Muscle of leg (tissue), 11 donors: ENCODE measurements around the gene C9orf50. TPM values are rescaled to one million over a fixed set of nuclear protein-coding genes. Genes with fewer than 3 reads are reported as not detected.

Experiments
- DNase-seq: peaks from one replicate; pipeline ENCODE4 v3.0.0; 2013
- H3K27ac ChIP-seq: one replicate; pipeline ENCODE4 v1.5.1; 2013; ENCODE audit warnings: mild to moderate bottlenecking, low read length, control low read depth
- H3K27me3 ChIP-seq: one replicate; pipeline ENCODE4 v1.6.1; 2013; ENCODE audit warnings: low read length; ENCODE audit not compliant: control insufficient read depth, insufficient read depth
- H3K36me3 ChIP-seq: one replicate; pipeline ENCODE4 v1.6.1; 2013; ENCODE audit warnings: low read length; ENCODE audit not compliant: control insufficient read depth, insufficient read depth
- H3K4me1 ChIP-seq: one replicate; pipeline ENCODE4 v1.6.1; 2013; ENCODE audit warnings: low read length; ENCODE audit not compliant: control insufficient read depth, insufficient read depth
- H3K4me3 ChIP-seq: one replicate; pipeline ENCODE4 v1.5.1; 2013; ENCODE audit warnings: low read length, control low read depth
- H3K9me3 ChIP-seq: replicated peaks from 2 replicates; pipeline ENCODE4 v1.6.1; 2013; ENCODE audit warnings: low read depth, low read length; ENCODE audit not compliant: control insufficient read depth
- WGBS: methylation state at CpG from one replicate; pipeline ENCODE4 v1.1.5; 2013; ENCODE audit warnings: missing lambda C conversion rate; ENCODE audit not compliant: insufficient coverage; 5-methylcytosine and 5-hydroxymethylcytosine counted together
- polyA plus RNA-seq, 8 donors: library from polyadenylated mRNA; unstranded; fragments of 120-200 nt; gene quantifications; one replicate each; pipeline versions ENCODE4 v1.2.1 to v1.2.3, GENCODE V29; 2013; ENCODE audit warnings: inconsistent platforms in 1 of 8, low replicate concordance in 1 of 8; ENCODE audit not compliant: insufficient read length in 8 of 8, insufficient read depth in 1 of 8
- total RNA-seq: library from RNA; stranded (reverse); fragments of 120-200 nt; gene quantifications from one replicate; pipeline ENCODE4 v1.2.4, GENCODE V29; 2013

C9orf50 gene
- total and polyA plus RNA-seq, 9 donors = 0.15 to 0.26 (median 0.19) TPM; not detected in 5

DNA sequence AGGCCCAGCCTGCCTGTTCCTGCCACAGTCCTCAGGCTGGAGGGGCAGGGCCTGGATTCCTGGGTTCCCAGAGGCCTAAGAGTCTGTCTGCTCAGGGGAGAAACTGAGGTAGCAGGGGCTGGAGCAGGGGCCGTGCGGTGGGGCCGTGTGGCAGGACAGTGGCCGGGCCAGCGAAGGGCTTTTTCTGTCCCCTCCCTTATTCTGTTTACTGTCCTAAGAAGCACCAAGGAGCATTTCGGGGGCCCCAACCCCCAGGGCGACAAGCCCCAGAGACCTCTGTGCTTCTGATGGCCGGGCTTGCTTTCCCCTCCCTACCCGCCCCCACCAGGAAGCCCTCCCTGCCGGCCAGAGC lies 27.8 kb upstream of the C9orf50 start:
- no peak overlapping the region for H3K4me3 ChIP-seq
- WGBS = 47% methylated on average over 5 of the region's 10 CpGs
- H3K9me3 ChIP-seq = no peaks in the 10 kb centered on the region
- H3K36me3 ChIP-seq = no peaks in the 10 kb centered on the region
- no peaks in the 10 kb centered on the region for H3K27me3 ChIP-seq
- H3K4me1 ChIP-seq = peaks cover 10% of the 10 kb centered on the region
- no peak overlapping the region for H3K27ac ChIP-seq
- no peak for DNase-seq

DNA sequence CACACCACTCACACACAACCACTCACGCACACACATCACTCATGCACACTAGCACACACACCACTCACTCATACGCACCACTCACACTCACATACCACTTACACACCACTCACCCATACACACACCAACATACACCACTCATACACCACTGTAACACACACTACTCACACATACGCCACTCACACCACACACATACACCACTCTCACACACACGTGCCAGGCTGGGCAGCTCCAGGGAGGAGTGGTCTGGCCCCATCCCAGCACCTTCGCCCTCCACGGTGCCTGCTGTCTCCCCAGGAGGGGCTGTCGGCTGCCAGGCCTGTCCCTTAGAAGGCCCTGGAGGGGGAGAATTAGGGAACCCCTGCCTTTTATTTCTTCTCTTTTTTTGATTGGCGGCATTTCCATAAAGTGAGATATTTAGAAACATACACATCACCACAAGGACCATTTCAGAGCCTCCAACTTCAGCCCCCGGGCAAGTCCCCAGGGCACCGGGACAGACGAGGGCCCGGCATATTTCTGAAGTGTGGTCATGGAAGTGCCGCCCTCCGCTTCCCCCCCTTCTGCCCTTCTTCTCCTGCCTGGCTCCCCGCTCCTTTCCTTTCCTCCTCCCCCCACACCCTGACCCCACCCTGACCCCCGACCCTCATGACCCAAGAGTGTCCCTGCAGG lies 27.3 kb upstream of the C9orf50 start:
- Histone ChIP-seq H3K9me3 (no peaks in the 10 kb centered on the region), H3K27ac (no peak overlapping the region), H3K4me1 (peaks cover 10% of the 10 kb centered on the region), H3K36me3 (no peaks in the 10 kb centered on the region), H3K4me3 (no peak overlapping the region), H3K27me3 (no peaks in the 10 kb centered on the region)
- WGBS = 87% methylated on average over 3 of the region's 16 CpGs
- DNase-seq = no peak

DNA sequence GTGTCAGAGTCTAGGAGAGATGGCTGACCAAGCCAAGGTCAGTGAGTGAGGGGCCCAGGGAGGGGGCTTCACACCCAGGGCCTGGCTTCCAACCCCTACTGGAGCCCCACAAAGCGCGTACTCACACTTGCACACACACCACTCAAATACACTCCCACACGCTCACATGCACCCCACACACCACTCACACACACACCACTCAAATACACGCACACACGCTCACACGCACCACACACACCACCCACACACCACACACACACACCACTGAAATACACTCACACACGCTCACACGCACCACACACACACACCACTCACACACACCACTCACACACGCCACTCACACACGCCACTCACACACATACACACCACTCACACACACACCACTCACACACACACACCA lies 26.7 kb upstream of the C9orf50 start:
- Histone ChIP-seq H3K4me3 (no peak overlapping the region), H3K36me3 (no peaks in the 10 kb centered on the region), H3K27ac (no peak overlapping the region), H3K9me3 (no peaks in the 10 kb centered on the region), H3K27me3 (no peaks in the 10 kb centered on the region), H3K4me1 (peaks cover 10% of the 10 kb centered on the region)
- WGBS = 93% methylated on average over 8 of the region's 10 CpGs
- no peak for DNase-seq

DNA sequence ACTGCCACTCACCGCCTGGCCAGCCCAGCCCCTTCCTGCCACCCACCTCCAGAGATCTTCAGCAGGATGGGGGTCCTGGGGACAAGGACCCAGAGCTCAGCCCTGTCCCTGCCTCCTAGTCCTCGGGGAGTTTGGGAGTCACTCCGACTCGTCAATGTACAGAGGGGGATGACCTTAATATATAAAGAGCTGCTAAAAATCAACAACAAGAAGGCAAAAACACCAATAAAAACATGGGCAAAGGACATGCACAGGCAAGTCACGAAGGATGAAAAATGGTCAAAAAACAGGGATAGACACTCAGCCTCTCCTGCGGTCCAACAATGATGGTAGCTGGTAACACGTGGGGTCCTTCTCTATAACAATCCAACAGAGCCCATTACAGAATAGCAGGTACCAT lies 25.8 kb upstream of the C9orf50 start:
- Histone ChIP-seq H3K9me3 (no peaks in the 10 kb centered on the region), H3K4me1 (peaks cover 14% of the 10 kb centered on the region), H3K27ac (no peak overlapping the region), H3K36me3 (no peaks in the 10 kb centered on the region), H3K27me3 (no peaks in the 10 kb centered on the region), H3K4me3 (no peak overlapping the region)
- no peak for DNase-seq
- WGBS = 60% methylated on average over 2 of the region's 7 CpGs

DNA sequence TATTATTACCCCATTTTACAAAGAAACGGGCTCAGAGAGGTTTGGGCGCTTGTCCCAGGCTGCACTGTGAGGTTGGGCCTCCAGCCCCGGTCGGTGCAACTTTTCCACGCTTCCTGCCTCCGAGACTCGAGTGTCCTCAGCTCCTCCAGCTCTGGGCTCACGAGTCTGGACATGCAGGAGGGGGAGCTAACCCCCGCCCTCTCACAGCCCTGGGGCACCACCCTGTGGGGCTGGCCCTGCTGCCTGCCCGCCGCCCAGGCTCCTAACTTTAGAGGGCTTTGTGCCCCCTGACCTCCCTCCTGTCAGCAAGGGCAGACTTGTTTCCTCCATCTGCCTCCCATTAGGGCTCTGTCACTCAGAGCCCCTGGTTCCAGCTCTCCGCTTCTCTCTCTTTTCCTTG lies 25.4 kb upstream of the C9orf50 start:
- WGBS = 65% methylated on average over 11 of the region's 12 CpGs
- Histone ChIP-seq H3K4me1 (peaks cover 16% of the 10 kb centered on the region), H3K36me3 (no peaks in the 10 kb centered on the region), H3K9me3 (no peaks in the 10 kb centered on the region), H3K27ac (no peak overlapping the region), H3K4me3 (no peak overlapping the region), H3K27me3 (no peaks in the 10 kb centered on the region)
- no peak for DNase-seq

DNA sequence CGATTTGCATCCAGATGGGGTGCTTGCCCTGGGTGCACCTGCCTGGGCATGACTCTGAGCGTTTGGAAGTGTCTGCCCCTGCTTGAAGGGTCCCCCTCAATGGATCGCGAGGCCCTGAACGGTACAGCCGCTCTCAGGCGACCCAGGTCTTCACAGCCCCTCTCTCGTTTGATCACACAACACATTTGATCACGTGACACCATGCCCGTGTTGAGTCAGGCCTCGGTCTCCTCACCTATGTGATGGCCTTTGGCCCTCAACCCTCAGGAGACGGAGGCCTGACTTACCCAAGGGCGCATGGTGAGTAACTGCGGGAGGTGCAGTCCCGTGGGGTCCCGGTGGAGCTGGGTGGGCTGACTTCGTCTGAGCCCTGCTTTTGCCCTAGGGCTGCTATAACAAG lies 24.0 kb upstream of the C9orf50 start:
- Histone ChIP-seq H3K27me3 (no peaks in the 10 kb centered on the region), H3K36me3 (no peaks in the 10 kb centered on the region), H3K4me3 (no peak overlapping the region), H3K27ac (no peak overlapping the region), H3K9me3 (no peaks in the 10 kb centered on the region), H3K4me1 (peaks cover 28% of the 10 kb centered on the region)
- no peak for DNase-seq
- WGBS = 61% methylated on average over 17 of the region's 17 CpGs

DNA sequence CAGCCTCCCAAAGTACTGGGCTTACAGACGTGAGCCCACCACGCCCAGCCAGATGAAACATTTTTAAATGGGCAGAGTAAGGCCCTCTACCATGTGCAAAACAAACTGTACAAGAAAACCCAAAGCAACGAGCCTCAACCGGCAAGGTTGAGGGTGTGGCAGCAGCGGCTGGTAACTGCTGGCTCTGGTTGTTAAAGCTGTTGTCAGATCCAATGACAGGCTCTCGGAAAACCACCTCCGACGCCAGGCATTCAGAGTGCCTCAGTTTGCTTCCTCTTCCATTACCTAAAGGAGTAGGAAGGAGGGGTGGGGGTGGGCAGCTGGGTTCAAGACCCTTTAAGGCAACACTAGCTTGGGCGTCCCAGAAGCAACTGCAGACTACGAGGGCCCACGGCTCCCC lies 23.5 kb upstream of the C9orf50 start:
- WGBS = 50% methylated on average over 8 of the region's 11 CpGs
- H3K4me1 ChIP-seq = peaks cover 30% of the 10 kb centered on the region
- H3K4me3 ChIP-seq = no peak overlapping the region
- H3K27me3 ChIP-seq = no peaks in the 10 kb centered on the region
- no peaks in the 10 kb centered on the region for H3K9me3 ChIP-seq
- no peak for DNase-seq
- H3K27ac ChIP-seq = no peak overlapping the region
- H3K36me3 ChIP-seq = peaks cover 2% of the 10 kb centered on the region

- WGBS = 69% methylated on average over 5 of the region's 10 CpGs
- Histone ChIP-seq H3K36me3 (peaks cover 9% of the 10 kb centered on the region), H3K27ac (no peak overlapping the region), H3K9me3 (no peaks in the 10 kb centered on the region), H3K4me3 (no peak overlapping the region), H3K4me1 (peaks cover 28% of the 10 kb centered on the region), H3K27me3 (no peaks in the 10 kb centered on the region)
- DNase-seq = no peak
Observed at GRCh38 chr9:129643706-129644105, 22.8 kb upstream of the C9orf50 start.

DNA sequence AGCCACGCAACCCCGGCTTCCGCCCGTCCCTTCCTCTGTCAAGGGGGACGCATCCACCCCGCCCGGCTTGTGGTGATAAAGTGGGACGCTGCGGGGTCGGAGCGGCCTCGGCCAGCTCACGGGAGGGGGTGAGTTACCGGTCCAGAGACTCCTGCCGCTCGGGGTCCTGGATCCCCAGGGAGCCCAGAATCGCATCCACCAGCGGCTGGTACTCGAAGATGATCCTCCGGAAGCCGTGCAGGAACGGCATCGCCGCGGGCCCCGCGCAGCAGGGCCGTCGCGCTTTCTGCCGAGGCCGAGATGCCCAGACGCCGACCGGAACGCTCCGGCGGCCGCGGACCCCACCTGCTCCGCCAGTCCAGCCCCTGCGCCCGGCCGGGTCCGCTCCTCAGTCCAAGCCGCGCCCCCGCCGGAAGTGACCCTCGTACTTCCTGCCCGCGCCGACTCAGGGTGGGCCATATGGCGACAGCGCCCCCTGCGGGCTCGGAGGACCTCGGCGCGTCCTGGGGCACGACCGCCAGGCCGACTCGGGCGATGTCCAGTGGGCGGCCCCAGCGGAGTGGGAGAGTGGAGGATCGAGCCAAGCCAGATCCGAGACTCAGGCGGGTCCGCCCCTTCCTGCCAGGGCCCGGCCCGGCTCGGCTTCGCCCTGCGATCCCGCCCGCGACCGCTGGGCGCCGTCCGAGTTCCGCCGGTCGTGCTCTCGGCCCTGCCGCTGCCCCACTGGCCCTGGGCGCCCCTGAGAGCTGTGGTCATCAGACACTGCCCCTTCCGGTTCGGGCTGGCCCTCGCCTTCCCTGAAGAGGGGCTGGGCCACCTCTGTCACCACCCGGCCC lies 21.1 kb upstream of the C9orf50 start, which contains the start of gene ASB6:
Gene ASB6, minus strand, starts transcription at position 402 of the 836 bp plus-strand sequence. Its CDS starts 152 bp downstream, at position 250.
- no peaks in the 10 kb centered on the region for H3K27me3 ChIP-seq
- no peaks in the 10 kb centered on the region for H3K9me3 ChIP-seq
- peaks cover 22% of the 10 kb centered on the region for H3K4me1 ChIP-seq
- DNase-seq = peak; percentile 99
- H3K4me3 ChIP-seq = peak within 1 kb of the TSS; percentile 96
- peak within 1 kb of the TSS; percentile 98 for H3K27ac ChIP-seq
- peaks cover 23% of the 10 kb centered on the region for H3K36me3 ChIP-seq
- WGBS = under 1% methylated on average over 89 of the region's 93 CpGs

GRCh38 chr9:129640871-129641749 lies 20.2 kb upstream of the C9orf50 start:
- Histone ChIP-seq H3K27me3 (no peaks in the 10 kb centered on the region), H3K27ac (peak overlapping the region; percentile 54), H3K4me1 (peaks cover 22% of the 10 kb centered on the region), H3K4me3 (peak overlapping the region; percentile 96), H3K9me3 (no peaks in the 10 kb centered on the region), H3K36me3 (peaks cover 27% of the 10 kb centered on the region)
- WGBS = 18% methylated on average over 44 of the region's 44 CpGs
- no peak for DNase-seq
